Naive thymus-derived CD4-positive, alpha-beta T cell (primary cell): ENCODE data around the gene OVOL1. TPM values are rescaled to one million over a fixed set of nuclear protein-coding genes. Genes with fewer than 3 reads are reported as not detected.

Experiments
- ATAC-seq: fragments of 150-1000 bp; cut with Tn5 transposase; 2 replicates; pipeline ENCODE4 v1.10.0; 2021; ENCODE audit warnings: mild to moderate bottlenecking, moderate library complexity
- CTCF ChIA-PET: fragments of 350-600 bp; sonication (Branson Sonifier 250); formaldehyde crosslinking; loops from one replicate; lab custom pipeline; 2021; ENCODE audit warnings: antibody characterized with exemption; lab: Charles Lee
- POLR2A ChIA-PET: fragments of 350-600 bp; sonication (Branson Sonifier 250); formaldehyde crosslinking; loops from one replicate; lab custom pipeline; 2021; ENCODE audit warnings: antibody characterized with exemption, inconsistent platforms; lab: Charles Lee
- DNase-seq, 9 donors: peaks; one replicate each; pipeline versions ENCODE4 v3.0.0 to v3.0.0-alpha.2; 2020 to 2022; ENCODE audit warnings: mixed read lengths in 1 of 9
- H3K27ac ChIP-seq: one replicate; pipeline ENCODE4 v1.7.0; 2013; ENCODE audit warnings: mild to moderate bottlenecking, low read depth, low read length, moderate library complexity
- H3K27me3 ChIP-seq, 2 donors: one replicate each; pipeline ENCODE4 v1.7.0; 2013; ENCODE audit warnings: low read length in 2 of 2, mild to moderate bottlenecking in 2 of 2, moderate library complexity in 2 of 2; ENCODE audit not compliant: control insufficient read depth in 2 of 2, insufficient read depth in 2 of 2
- H3K36me3 ChIP-seq, 3 experiments: 1 replicate in 2 of 3; 2 replicates in 1 of 3; pipeline ENCODE4 v1.7.0; 2013; ENCODE audit warnings: low read length in 3 of 3, mild to moderate bottlenecking in 3 of 3, moderate library complexity in 1 of 3; ENCODE audit not compliant: insufficient read depth in 3 of 3, control insufficient read depth in 2 of 3
- H3K4me1 ChIP-seq, 2 donors: one replicate each; pipeline ENCODE4 v1.7.0; 2013; ENCODE audit warnings: low read length in 2 of 2, mild to moderate bottlenecking in 2 of 2, moderate library complexity in 1 of 2; ENCODE audit not compliant: control insufficient read depth in 2 of 2, insufficient read depth in 2 of 2
- H3K4me3 ChIP-seq: 2 replicates; pipeline ENCODE4 v1.7.0; 2013; ENCODE audit warnings: mild to moderate bottlenecking, low read length
- H3K9me3 ChIP-seq, 3 experiments: 1 replicate in 2 of 3; 2 replicates in 1 of 3; pipeline ENCODE4 v1.7.0; 2013; ENCODE audit warnings: low read length in 3 of 3; ENCODE audit not compliant: control insufficient read depth in 2 of 3
- H3K27ac Mint-ChIP-seq, 9 donors: one replicate each; pipeline ENCODE4 v1.8.0; 2020 to 2022; ENCODE audit warnings: mixed read lengths in 9 of 9, mild to moderate bottlenecking in 8 of 9, moderate library complexity in 5 of 9, inconsistent platforms in 2 of 9
- H3K27me3 Mint-ChIP-seq, 5 donors: one replicate each; pipeline ENCODE4 v1.8.0; 2021 to 2022; ENCODE audit warnings: mixed read lengths in 5 of 5, mild to moderate bottlenecking in 1 of 5
- H3K36me3 Mint-ChIP-seq, 5 donors: one replicate each; pipeline ENCODE4 v1.8.0; 2020 to 2022; ENCODE audit warnings: mixed read lengths in 5 of 5, mild to moderate bottlenecking in 3 of 5, inconsistent platforms in 1 of 5
- H3K4me1 Mint-ChIP-seq, 7 donors: one replicate each; pipeline ENCODE4 v1.8.0; 2020 to 2022; ENCODE audit warnings: mixed read lengths in 7 of 7, mild to moderate bottlenecking in 3 of 7, inconsistent platforms in 1 of 7
- H3K4me3 Mint-ChIP-seq, 10 donors: one replicate each; pipeline ENCODE4 v1.8.0; 2020 to 2022; ENCODE audit warnings: mild to moderate bottlenecking in 10 of 10, mixed read lengths in 10 of 10, moderate library complexity in 6 of 10, inconsistent platforms in 2 of 10
- H3K9me3 Mint-ChIP-seq, 11 donors: one replicate each; pipeline ENCODE4 v1.8.0; 2020 to 2022; ENCODE audit warnings: mixed read lengths in 11 of 11, mild to moderate bottlenecking in 4 of 11, inconsistent platforms in 1 of 11, moderate library complexity in 1 of 11
- intact Hi-C, 2 donors: fragments of 100-400 bp; cut with micrococcal nuclease; formaldehyde crosslinking; loops; one replicate each; pipeline ENCODE4 v1.15.1; 2023
- polyA plus RNA-seq, 2 donors: library from polyadenylated mRNA; unstranded; fragments of 300-500 nt; fragmentation: Illumina TruSeq; gene quantifications; one replicate each; pipeline ENCODE4 v1.2.3, GENCODE V29; 2021
- total RNA-seq, 6 experiments: library from RNA in 5 of 6; stranded (reverse) in 5 of 6; gene quantifications; 1 replicate in 5 of 6; 2 replicates in 1 of 6; pipeline ENCODE4 v1.2.3 and lab custom pipeline; 2021 to 2026

Gene OVOL1
- total and polyA plus RNA-seq, 7 experiments from 2014 or later, result not detected

GRCh38 chr11:65801153-65801987 is 14.5 kb downstream of the OVOL1 start:
- Mint-ChIP-seq H3K4me3 (no peak overlapping the region), H3K27ac (no peak overlapping the region), H3K36me3 (no peaks in the 10 kb centered on the region), H3K4me1 (peaks cover 0 to 6% (median 0%) of the 10 kb centered on the region in 7 donors), H3K9me3 (peaks cover 0 to 2% (median 0%) of the 10 kb centered on the region in 11 donors), H3K27me3 (peaks cover 14 to 47% (median 34%) of the 10 kb centered on the region in 5 donors)
- intact Hi-C loops, result no loop called here
- Histone ChIP-seq H3K27me3 (peaks cover 3 to 9% of the 10 kb centered on the region in 2 donors), H3K36me3 (no peaks in the 10 kb centered on the region), H3K4me1 (no peaks in the 10 kb centered on the region), H3K9me3 (no peaks in the 10 kb centered on the region), H3K4me3 (no peak overlapping the region), H3K27ac (no peak overlapping the region)
- no peak for DNase-seq
- ChIA-PET POLR2A (interaction anchor here (0.7 kb wide), 1 partner anchor 139 kb away, joined by 4 read pairs; no protein-coding TSS in a partner anchor), CTCF (no interaction called here)
- no peak for ATAC-seq

DNA sequence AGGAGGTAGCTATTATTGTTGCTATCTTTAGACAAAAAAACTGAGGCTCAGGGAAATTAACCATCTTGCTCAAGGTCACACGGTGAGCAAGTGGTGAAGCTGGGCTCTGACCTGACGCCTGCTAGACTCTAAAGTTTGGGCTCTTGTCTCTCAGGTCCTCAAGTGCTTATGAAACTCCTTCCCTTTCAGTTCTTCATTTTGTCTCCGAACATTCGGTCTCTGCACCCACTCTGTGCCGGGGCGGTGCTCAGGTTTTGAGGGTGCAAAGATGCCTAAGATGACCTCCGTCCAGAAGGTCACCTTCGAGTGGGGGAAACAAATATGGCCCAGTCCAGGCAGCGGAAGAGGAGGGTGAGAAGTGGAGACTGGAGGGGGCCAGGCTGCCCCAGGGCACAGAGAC is 16.0 kb downstream of the OVOL1 start:
- Mint-ChIP-seq H3K27ac (no peak overlapping the region), H3K4me1 (peaks cover 0 to 6% (median 0%) of the 10 kb centered on the region in 7 donors), H3K9me3 (peaks cover 0 to 2% (median 0%) of the 10 kb centered on the region in 11 donors), H3K4me3 (no peak overlapping the region), H3K27me3 (peaks cover 14 to 40% (median 37%) of the 10 kb centered on the region in 5 donors), H3K36me3 (no peaks in the 10 kb centered on the region)
- Histone ChIP-seq H3K36me3 (no peaks in the 10 kb centered on the region), H3K9me3 (no peaks in the 10 kb centered on the region), H3K27ac (no peak overlapping the region), H3K4me1 (no peaks in the 10 kb centered on the region), H3K27me3 (peaks cover 3 to 9% of the 10 kb centered on the region in 2 donors), H3K4me3 (no peak overlapping the region)
- DNase-seq (no peak), ATAC-seq (no peak)
- intact Hi-C loops, result no loop called here
- POLR2A ChIA-PET, result no interaction called here
- CTCF ChIA-PET, result interaction anchor here (0.6 kb wide), 2 partner anchors 12 to 534 kb away, joined by 3 read pairs; no protein-coding TSS in a partner anchor

DNA sequence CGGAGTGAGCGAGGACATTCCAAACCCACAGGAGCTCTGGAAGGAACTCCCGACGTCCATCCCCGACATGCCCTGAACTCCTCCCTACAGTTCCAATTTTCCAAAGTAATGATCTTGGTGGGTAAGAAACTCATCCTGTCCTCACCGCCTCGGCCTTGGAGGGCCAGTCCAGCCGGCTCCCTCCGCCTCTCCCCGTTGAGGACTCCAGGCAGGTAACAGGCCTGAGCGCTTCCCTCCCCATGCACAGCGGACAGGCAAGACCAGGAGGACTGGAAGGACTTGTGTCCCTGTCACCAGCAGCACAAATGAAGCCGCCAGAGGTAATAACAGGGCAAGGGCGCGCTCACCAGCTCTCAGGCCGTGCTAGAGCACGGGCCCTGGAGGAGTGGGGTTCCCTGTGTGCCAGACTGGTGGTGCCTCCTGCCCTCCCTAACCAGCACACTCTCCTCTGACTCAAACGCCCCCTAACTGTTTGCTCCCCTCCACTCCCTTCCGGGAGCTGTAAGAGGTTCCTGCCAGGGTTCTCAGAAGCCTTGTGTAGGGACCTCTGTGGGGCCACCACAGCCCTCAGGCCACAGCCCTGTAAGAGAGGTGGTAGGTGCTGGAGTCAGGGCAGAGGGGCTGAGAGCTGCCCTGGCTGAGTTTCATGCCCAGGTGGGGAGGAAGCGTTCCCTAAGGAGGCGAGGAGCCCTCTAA is 17.1 kb downstream of the OVOL1 start:
- Histone ChIP-seq H3K9me3 (no peaks in the 10 kb centered on the region), H3K36me3 (no peaks in the 10 kb centered on the region), H3K4me1 (no peaks in the 10 kb centered on the region), H3K27ac (no peak overlapping the region), H3K4me3 (no peak overlapping the region), H3K27me3 (peaks cover 3 to 9% of the 10 kb centered on the region in 2 donors)
- intact Hi-C loops, result no loop called here
- ChIA-PET CTCF (no interaction called here), POLR2A (interaction anchor here (1.0 to 1.1 kb wide), 2 partner anchors 24 to 34 kb away, joined by 4 read pairs; no protein-coding TSS in a partner anchor)
- Mint-ChIP-seq H3K9me3 (peaks cover 0 to 2% (median 0%) of the 10 kb centered on the region in 11 donors), H3K36me3 (no peaks in the 10 kb centered on the region), H3K4me3 (no peak overlapping the region), H3K4me1 (peaks cover 0 to 3% (median 0%) of the 10 kb centered on the region in 7 donors), H3K27me3 (peaks cover 11 to 43% (median 30%) of the 10 kb centered on the region in 5 donors), H3K27ac (no peak overlapping the region)
- ATAC-seq, result no peak
- DNase-seq, result no peak

- no peak overlapping the region for H3K4me3 ChIP-seq
- H3K27me3 ChIP-seq, result peaks cover 0 to 9% of the 10 kb centered on the region in 2 donors
- H3K9me3 ChIP-seq, result no peaks in the 10 kb centered on the region
- peaks cover 8 to 29% (median 18%) of the 10 kb centered on the region in 5 donors for H3K27me3 Mint-ChIP-seq
- H3K4me3 Mint-ChIP-seq, result no peak overlapping the region
- no peak overlapping the region for H3K27ac Mint-ChIP-seq
- no peaks in the 10 kb centered on the region for H3K36me3 ChIP-seq
- H3K4me1 Mint-ChIP-seq, result peaks cover 0 to 5% (median 0%) of the 10 kb centered on the region in 7 donors
- ChIA-PET CTCF (interaction anchor here (0.6 to 1.3 kb wide), 2 partner anchors 10 to 95 kb away, joined by 3 read pairs; no protein-coding TSS in a partner anchor), POLR2A (no interaction called here)
- H3K9me3 Mint-ChIP-seq, result peaks cover 0 to 2% (median 0%) of the 10 kb centered on the region in 11 donors
- no peaks in the 10 kb centered on the region for H3K36me3 Mint-ChIP-seq
- no peaks in the 10 kb centered on the region for H3K4me1 ChIP-seq
- ATAC-seq, result no peak
- intact Hi-C loops, result no loop called here
- no peak for DNase-seq
- no peak overlapping the region for H3K27ac ChIP-seq
Observed at GRCh38 chr11:65806979-65807378, 20.1 kb downstream of the OVOL1 start.

DNA sequence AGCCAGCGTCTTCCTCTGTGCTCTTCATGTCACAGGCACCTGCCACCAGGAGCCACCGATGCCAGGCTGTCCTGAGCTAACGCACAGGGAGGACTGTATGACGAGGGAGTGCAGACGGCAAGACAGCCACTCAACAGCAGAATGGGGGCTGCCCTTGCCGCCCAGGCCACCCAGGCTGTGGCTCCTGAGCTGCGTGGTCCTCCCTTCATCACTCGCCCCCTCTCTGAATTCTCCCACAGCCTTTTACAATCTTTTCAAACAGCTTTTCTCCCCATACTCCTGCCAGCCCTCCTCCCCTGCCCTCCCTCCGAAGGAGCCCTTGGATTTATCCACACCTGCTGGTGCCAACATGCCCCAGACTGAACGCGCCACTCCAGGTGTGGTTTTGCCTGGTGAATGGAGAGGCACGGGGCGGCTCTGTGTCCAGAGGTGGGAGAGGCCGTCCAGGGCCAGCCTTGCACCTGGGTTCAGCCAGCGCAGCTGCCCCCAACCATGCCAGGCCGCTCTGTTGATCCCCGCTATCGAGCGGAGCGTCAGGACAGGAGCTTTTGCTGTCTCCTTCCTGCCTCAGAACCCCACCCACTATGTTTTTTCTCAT is 22.0 kb downstream of the OVOL1 start:
- Mint-ChIP-seq H3K4me1 (peaks cover 0 to 6% (median 0%) of the 10 kb centered on the region in 7 donors), H3K9me3 (peaks cover 0 to 2% (median 0%) of the 10 kb centered on the region in 11 donors), H3K36me3 (no peaks in the 10 kb centered on the region), H3K27me3 (peaks cover 0 to 20% (median 8%) of the 10 kb centered on the region in 5 donors), H3K4me3 (no peak overlapping the region), H3K27ac (peak overlapping the region in 1 of 9 donors; percentile 42)
- no peaks in the 10 kb centered on the region for H3K36me3 ChIP-seq
- intact Hi-C loops, result no loop called here
- no peak for ATAC-seq
- no peak overlapping the region for H3K27ac ChIP-seq
- no peaks in the 10 kb centered on the region for H3K9me3 ChIP-seq
- CTCF ChIA-PET, result interaction anchor here (1.5 kb wide), 1 partner anchor 29 kb away, joined by 3 read pairs; no protein-coding TSS in a partner anchor
- H3K4me3 ChIP-seq, result no peak overlapping the region
- H3K27me3 ChIP-seq, result peaks cover 0 to under 1% of the 10 kb centered on the region in 2 donors
- no peaks in the 10 kb centered on the region for H3K4me1 ChIP-seq
- POLR2A ChIA-PET, result interaction anchor here (0.6 to 0.7 kb wide), 2 partner anchors 8 to 41 kb away, joined by 3 to 4 read pairs; no protein-coding TSS in a partner anchor
- no peak for DNase-seq

- Mint-ChIP-seq H3K36me3 (peaks cover 0 to under 1% (median 0%) of the 10 kb centered on the region in 5 donors), H3K9me3 (no peaks in the 10 kb centered on the region), H3K27ac (no peak overlapping the region), H3K4me1 (peaks cover 0 to 8% (median under 1%) of the 10 kb centered on the region in 7 donors), H3K27me3 (peaks cover 0 to 16% (median 3%) of the 10 kb centered on the region in 5 donors), H3K4me3 (no peak overlapping the region)
- ChIA-PET POLR2A (interaction anchor here (0.6 to 1.2 kb wide), 2 partner anchors 75 to 590 kb away, joined by 3 to 4 read pairs; no protein-coding TSS in a partner anchor), CTCF (interaction anchor here (0.7 to 1.5 kb wide), 2 partner anchors 29 to 78 kb away, joined by 3 to 4 read pairs; no protein-coding TSS in a partner anchor)
- no peak overlapping the region for H3K27ac ChIP-seq
- H3K9me3 ChIP-seq, result no peaks in the 10 kb centered on the region
- H3K27me3 ChIP-seq, result no peaks in the 10 kb centered on the region
- no peak overlapping the region for H3K4me3 ChIP-seq
- DNase-seq, result no peak
- no peaks in the 10 kb centered on the region for H3K4me1 ChIP-seq
- intact Hi-C loops, result no loop called here
- ATAC-seq, result no peak
- no peaks in the 10 kb centered on the region for H3K36me3 ChIP-seq
Observed at GRCh38 chr11:65809496-65809895, 22.6 kb downstream of the OVOL1 start.
